ENCODE data around the gene TXNDC9.

DNA sequence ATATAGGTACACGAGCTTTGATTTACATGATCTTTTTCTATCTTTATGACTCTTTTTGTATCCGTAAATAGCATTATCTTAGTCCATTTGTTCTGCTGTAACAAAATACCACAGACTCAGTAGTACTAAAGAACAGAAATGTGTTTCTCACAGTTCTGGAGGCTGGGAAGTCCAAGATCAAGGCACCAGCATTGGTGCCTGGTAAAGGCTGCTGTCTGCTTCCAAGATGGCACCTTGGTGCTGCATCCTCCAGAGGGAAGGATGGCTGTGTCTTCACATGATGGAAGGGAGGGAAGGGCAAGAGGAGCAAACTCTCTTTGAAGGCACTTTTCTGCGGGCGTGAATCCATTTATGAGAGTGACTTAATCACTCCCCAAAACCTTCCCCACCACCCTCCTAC lies 37.0 kb upstream of the TXNDC9 start:
- TF ChIP-seq POLR2AphosphoS5 (IDR thresholded peaks at IDR 0.05; ENCODE audit: low read depth, low read length) (no peak), POLR2A (IDR thresholded peaks at IDR 0.05; ENCODE audit: low read depth, low read length) (no peak)

Measured in GM12892 (cell line).